ENCODE data around the gene PRDM2. TPM values are rescaled to one million over a fixed set of nuclear protein-coding genes. Genes with fewer than 3 reads are reported as not detected.

Gene PRDM2
- total and polyA plus RNA-seq, 2 donors from 2014 or later = 8.2 to 42.6 TPM

- no peak for TF ChIP-seq CTCF (IDR thresholded peaks at IDR 0.05; ENCODE audit: borderline replicate concordance, extremely low read depth, insufficient read depth)
- no peak overlapping the region for H3K27ac ChIP-seq (ENCODE audit: low read depth in 2 of 2, low read length in 2 of 2)
- H3K4me3 ChIP-seq (ENCODE audit: low read length in 3 of 3) = no peak overlapping the region
- no peaks in the 10 kb centered on the region for H3K27me3 ChIP-seq (ENCODE audit: control insufficient read depth, insufficient read depth, low read length)
- H3K4me1 ChIP-seq (ENCODE audit: control insufficient read depth in 2 of 3, insufficient read depth in 2 of 3, low read depth in 1 of 3, low read length in 3 of 3) = no peaks in the 10 kb centered on the region
- H3K9ac ChIP-seq (ENCODE audit: low read length in 3 of 3) = no peak overlapping the region
- no peaks in the 10 kb centered on the region for H3K9me3 ChIP-seq (ENCODE audit: control insufficient read depth in 2 of 3, insufficient read depth in 1 of 3, low read length in 3 of 3)
- intact Hi-C loops (cut with DNase I) = no loop called here
- FAIRE-seq (no peak), DNase-seq (peak in 2 of 5 donors; percentile 24 to 61)
- H3K36me3 ChIP-seq (ENCODE audit: control insufficient read depth in 2 of 3, insufficient read depth in 3 of 3, low read length in 3 of 3) = no peaks in the 10 kb centered on the region
Measured at GRCh38 chr1:13873032-13873431, 173.0 kb downstream of the PRDM2 start.

Other genes with a start within 250 kb of the PRDM2 start
- gene LRRC38, start 186.2 kb upstream of the PRDM2 start, total RNA-seq = not detected
- gene LRRC38, start 186.2 kb upstream of the PRDM2 start, polyA plus RNA-seq (ENCODE audit: insufficient read depth, low read depth, low replicate concordance) = not detected
- gene PDPN, start 116.4 kb upstream of the PRDM2 start, total RNA-seq = 4.6 TPM
- 7.4 TPM for gene PDPN, start 116.4 kb upstream of the PRDM2 start, polyA plus RNA-seq (ENCODE audit: insufficient read depth, low read depth, low replicate concordance)